Vagina (tissue), 2 donors: ENCODE measurements around the gene TNFRSF25. TPM values are rescaled to one million over a fixed set of nuclear protein-coding genes. Genes with fewer than 3 reads are reported as not detected.

Experiments
- DNase-seq, 2 donors: peaks; one replicate each; pipeline ENCODE4 v3.0.0-alpha.2; 2017; ENCODE audit errors: extremely low spot score in 2 of 2
- H3K27ac ChIP-seq: fragments of 200-600 bp; sonication (generic); one replicate; pipeline ENCODE4 v1.5.1; 2019
- H3K27me3 ChIP-seq: fragments of 200-600 bp; sonication (generic); one replicate; pipeline ENCODE4 v1.5.1; 2019
- H3K36me3 ChIP-seq, 2 donors: fragments of 200-600 bp; sonication (generic); one replicate each; pipeline ENCODE4 v1.5.1; 2017 to 2019
- H3K4me1 ChIP-seq: fragments of 200-600 bp; sonication (generic); one replicate; pipeline ENCODE4 v1.5.1; 2019
- H3K4me3 ChIP-seq, 2 donors: fragments of 200-600 bp; sonication (generic); 1 replicate in 1 of 2; 2 replicates in 1 of 2; pipeline ENCODE4 v1.5.1; 2016 to 2019
- H3K9me3 ChIP-seq: fragments of 200-600 bp; sonication (generic); one replicate; pipeline ENCODE4 v1.5.1; 2019
- CTCF ChIP-seq, 3 experiments: fragments of 450-650 bp in 2 of 3; fragments of 200-600 bp in 1 of 3; sonication (generic) in 1 of 3; IDR thresholded peaks; one replicate each; pipeline ENCODE4 v1.5.1; 2017 to 2019; ENCODE audit warnings: antibody characterized with exemption in 3 of 3, mild to moderate bottlenecking in 2 of 3, moderate library complexity in 2 of 3
- POLR2A ChIP-seq, 2 donors: fragments of 450-650 bp; IDR thresholded peaks; one replicate each; pipeline ENCODE4 v1.6.1; 2017; ENCODE audit warnings: antibody characterized with exemption in 2 of 2, mild to moderate bottlenecking in 2 of 2, moderate library complexity in 2 of 2
- POLR2AphosphoS5 ChIP-seq, 2 donors: sonication (generic); formaldehyde crosslinking; IDR thresholded peaks; one replicate each; pipeline ENCODE4 v1.9.0; 2017; ENCODE audit warnings: antibody characterized with exemption in 2 of 2, mild to moderate bottlenecking in 2 of 2, low read depth in 1 of 2; ENCODE audit not compliant: insufficient read depth in 1 of 2
- intact Hi-C: fragments of 100-400 bp; cut with DNase I; formaldehyde crosslinking; loops from one replicate; pipeline ENCODE4 v1.15.1; 2023
- total RNA-seq: library from RNA; depleted of rRNA; stranded (reverse); fragments of >200 nt; gene quantifications from one replicate; pipeline ENCODE4 v1.2.3, GENCODE V29; 2016

TNFRSF25 gene
- total RNA-seq, 1 donor from 2014 or later, result 32.7 TPM

- intact Hi-C loops, result no loop called here
- Histone ChIP-seq H3K27ac (no peak within 1 kb of the TSS), H3K36me3 (no peaks in the 10 kb centered on the region), H3K27me3 (peaks cover 12% of the 10 kb centered on the region), H3K9me3 (no peaks in the 10 kb centered on the region), H3K4me1 (peaks cover 44% of the 10 kb centered on the region), H3K4me3 (peak within 1 kb of the TSS; percentile 15 to 35)
- TF ChIP-seq POLR2AphosphoS5 (IDR thresholded peaks at IDR 0.05; ENCODE audit: insufficient read depth in 1 of 2, low read depth in 1 of 2) (no peak), POLR2A (IDR thresholded peaks at IDR 0.05) (no peak), CTCF (IDR thresholded peaks at IDR 0.05) (no peak)
- DNase-seq, result no peak
Observed at GRCh38 chr1:6424619-6425593, 41.1 kb downstream of the TNFRSF25 start, which contains the start of gene ESPN. Gene ESPN (plus strand): TSS chr1:6424776. CDS start chr1:6424956, 180 bp downstream.

- peaks cover 52% of the 10 kb centered on the region for H3K4me1 ChIP-seq
- peak overlapping the region; percentile 15 to 35 for H3K4me3 ChIP-seq
- no peak overlapping the region for H3K27ac ChIP-seq
- no peaks in the 10 kb centered on the region for H3K9me3 ChIP-seq
- intact Hi-C loops, result no loop called here
- no peaks in the 10 kb centered on the region for H3K36me3 ChIP-seq
- peaks cover 17% of the 10 kb centered on the region for H3K27me3 ChIP-seq
- DNase-seq, result no peak
- no peak for TF ChIP-seq POLR2AphosphoS5 (IDR thresholded peaks at IDR 0.05; ENCODE audit: insufficient read depth in 1 of 2, low read depth in 1 of 2)
- TF ChIP-seq CTCF (IDR thresholded peaks at IDR 0.05), result no peak
- TF ChIP-seq POLR2A (IDR thresholded peaks at IDR 0.05), result no peak
Observed at GRCh38 chr1:6424000-6424565, 41.9 kb downstream of the TNFRSF25 start.

GRCh38 chr1:6423321-6423999 is 42.5 kb downstream of the TNFRSF25 start:
- TF ChIP-seq POLR2AphosphoS5 (IDR thresholded peaks at IDR 0.05; ENCODE audit: insufficient read depth in 1 of 2, low read depth in 1 of 2) (no peak), CTCF (IDR thresholded peaks at IDR 0.05) (peak in 2 of 3 experiments; percentile 32 to 42), POLR2A (IDR thresholded peaks at IDR 0.05) (no peak)
- H3K27ac ChIP-seq, result no peak overlapping the region

GRCh38 chr1:6421266-6421665 is 44.7 kb downstream of the TNFRSF25 start:
- Histone ChIP-seq H3K4me1 (peaks cover 58% of the 10 kb centered on the region), H3K27ac (no peak overlapping the region), H3K9me3 (no peaks in the 10 kb centered on the region), H3K27me3 (peaks cover 18% of the 10 kb centered on the region), H3K4me3 (no peak overlapping the region), H3K36me3 (no peaks in the 10 kb centered on the region)
- no peak for TF ChIP-seq POLR2AphosphoS5 (IDR thresholded peaks at IDR 0.05; ENCODE audit: insufficient read depth in 1 of 2, low read depth in 1 of 2)
- no peak for TF ChIP-seq CTCF (IDR thresholded peaks at IDR 0.05)
- no peak for TF ChIP-seq POLR2A (IDR thresholded peaks at IDR 0.05)
- DNase-seq, result no peak
- intact Hi-C loops, result no loop called here

More at GRCh38 chr1:6423321-6423999, 42.5 kb downstream of the TNFRSF25 start:
- Histone ChIP-seq H3K27me3 (peaks cover 18% of the 10 kb centered on the region), H3K4me1 (peaks cover 58% of the 10 kb centered on the region), H3K4me3 (no peak overlapping the region), H3K9me3 (no peaks in the 10 kb centered on the region), H3K36me3 (no peaks in the 10 kb centered on the region)
- no peak for DNase-seq
- intact Hi-C loops, result no loop called here
